ENCODE data around the gene NUP210.

The NUP210 gene

DNA sequence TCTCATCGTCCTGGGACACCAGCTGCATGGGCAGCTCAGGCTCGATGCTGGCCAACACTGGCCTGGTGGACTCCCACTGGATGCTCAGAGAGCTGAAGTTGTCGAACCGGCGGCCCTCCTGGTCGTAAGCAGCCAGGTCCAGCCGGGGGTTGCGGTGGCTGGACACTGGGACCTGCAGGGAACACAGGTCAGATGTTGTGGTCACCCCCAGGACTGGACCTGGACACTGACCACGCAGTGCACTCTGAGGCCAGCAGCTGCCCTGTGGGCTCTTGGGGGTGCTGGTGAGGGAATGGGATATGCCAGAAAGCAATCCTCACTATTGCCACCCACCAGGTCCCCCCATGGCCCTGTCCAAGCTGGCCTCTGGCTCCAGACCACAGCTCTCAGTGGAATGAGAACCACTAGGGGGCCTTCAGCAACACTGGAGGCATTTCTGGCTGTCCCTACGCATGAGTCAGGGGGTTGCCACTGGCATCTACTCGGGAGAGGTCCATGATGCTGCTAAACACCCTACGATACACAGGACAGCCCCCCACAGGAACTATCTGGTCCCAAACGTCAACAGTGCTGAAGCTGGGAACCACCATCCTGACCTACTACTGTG is 66.1 kb downstream of the NUP210 start:
- no peak for TF ChIP-seq CTCF (IDR thresholded peaks at IDR 0.05; ENCODE audit: control extremely low read depth, extremely low read depth, low read depth, missing control alignments)
- ChIA-PET POLR2A (no interaction called here), CTCF (interaction anchor here (0.6 to 2.0 kb wide), 6 partner anchors 8 to 262 kb away, joined by 3 to 9 read pairs (median 5); no protein-coding TSS in a partner anchor)
- no peak for DNase-seq (ENCODE audit: extremely low spot score)

- CTCF ChIA-PET = interaction anchor here (0.6 to 2.0 kb wide), 5 partner anchors 7 to 261 kb away, joined by 3 to 9 read pairs (median 6); no protein-coding TSS in a partner anchor
- POLR2A ChIA-PET = no interaction called here
- TF ChIP-seq CTCF (IDR thresholded peaks at IDR 0.05; ENCODE audit: control extremely low read depth, extremely low read depth, low read depth, missing control alignments) = no peak
- DNase-seq (ENCODE audit: extremely low spot score) = no peak
These were observed 66.6 kb downstream of the NUP210 start for GRCh38 chr3:13353506-13353905.

DNA sequence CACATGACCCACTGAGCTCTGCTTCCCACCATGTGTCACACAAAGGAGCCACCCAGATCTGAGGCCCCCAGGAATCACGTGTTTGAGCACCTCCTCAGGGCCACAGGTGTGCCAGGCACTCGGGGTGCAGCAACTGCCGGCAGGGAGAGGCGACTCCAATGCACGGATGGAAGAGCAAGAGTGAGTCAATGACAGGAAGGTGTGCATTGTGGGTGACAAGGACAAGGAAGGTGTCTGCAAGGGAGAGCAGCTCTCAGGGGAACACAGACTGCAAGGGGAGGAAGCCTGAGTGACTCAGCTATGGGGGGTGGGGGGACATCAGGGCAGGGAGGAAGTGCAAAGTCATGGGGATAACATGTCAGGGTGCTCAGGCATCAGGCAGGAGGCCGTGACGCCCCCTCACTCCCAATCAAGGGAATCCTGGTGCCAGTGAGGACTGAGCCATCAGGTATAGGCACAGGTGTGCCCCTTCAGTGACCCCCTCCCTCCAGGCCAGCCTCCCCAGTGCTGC is 67.4 kb downstream of the NUP210 start:
- no peak for DNase-seq (ENCODE audit: extremely low spot score)
- POLR2A ChIA-PET = no interaction called here

GRCh38 chr3:13349823-13350222 is 70.3 kb downstream of the NUP210 start:
- ChIA-PET POLR2A (no interaction called here), CTCF (interaction anchor here (0.8 to 1.0 kb wide), 2 partner anchors 34 to 103 kb away, joined by 3 to 5 read pairs; no protein-coding TSS in a partner anchor)
- TF ChIP-seq CTCF (IDR thresholded peaks at IDR 0.05; ENCODE audit: control extremely low read depth, extremely low read depth, low read depth, missing control alignments) = no peak
- DNase-seq (ENCODE audit: extremely low spot score) = no peak

More for the DNA sequence above, 67.4 kb downstream of the NUP210 start:
- TF ChIP-seq CTCF (IDR thresholded peaks at IDR 0.05; ENCODE audit: control extremely low read depth, extremely low read depth, low read depth, missing control alignments) = no peak
- CTCF ChIA-PET = no interaction called here

- POLR2A ChIA-PET = no interaction called here
- no peak for TF ChIP-seq CTCF (IDR thresholded peaks at IDR 0.05; ENCODE audit: control extremely low read depth, extremely low read depth, low read depth, missing control alignments)
- CTCF ChIA-PET = interaction anchor here (0.8 to 1.9 kb wide), 3 partner anchors 9 to 104 kb away, joined by 5 to 8 read pairs (median 6); no protein-coding TSS in a partner anchor
- no peak for DNase-seq (ENCODE audit: extremely low spot score)
These were observed 71.3 kb downstream of the NUP210 start for GRCh38 chr3:13348661-13349396.

- DNase-seq (ENCODE audit: extremely low spot score) = no peak
- no peak for TF ChIP-seq CTCF (IDR thresholded peaks at IDR 0.05; ENCODE audit: control extremely low read depth, extremely low read depth, low read depth, missing control alignments)
- POLR2A ChIA-PET = no interaction called here
These were observed 72.0 kb downstream of the NUP210 start for GRCh38 chr3:13348100-13348499.

More at GRCh38 chr3:13348100-13348499, 72.0 kb downstream of the NUP210 start:
- CTCF ChIA-PET = interaction anchor here (1.2 to 1.9 kb wide), 2 partner anchors 10 to 104 kb away, joined by 6 to 8 read pairs; no protein-coding TSS in a partner anchor

Data from GM10248 (cell line).